Renal pelvis (tissue), 4 donors: ENCODE measurements around the gene PSMD9. TPM values are rescaled to one million over a fixed set of nuclear protein-coding genes. Genes with fewer than 3 reads are reported as not detected.

Experiments used
- DNase-seq: peaks from one replicate; pipeline ENCODE4 v3.0.0-alpha.2; 2013
- polyA plus RNA-seq, 3 donors: library from polyadenylated mRNA; unstranded; fragments of 120-200 nt; gene quantifications; one replicate each; pipeline ENCODE4 v1.2.1, GENCODE V29; 2013; ENCODE audit not compliant: insufficient read length in 3 of 3

The PSMD9 gene
- polyA plus RNA-seq, 3 donors, result 48.3 to 60.2 (median 57.2) TPM

GRCh38 chr12:121946313-121947025, 57.9 kb downstream of the PSMD9 start:
- no peak for DNase-seq

GRCh38 chr12:121947981-121948380, 59.4 kb downstream of the PSMD9 start:
- no peak for DNase-seq

DNA sequence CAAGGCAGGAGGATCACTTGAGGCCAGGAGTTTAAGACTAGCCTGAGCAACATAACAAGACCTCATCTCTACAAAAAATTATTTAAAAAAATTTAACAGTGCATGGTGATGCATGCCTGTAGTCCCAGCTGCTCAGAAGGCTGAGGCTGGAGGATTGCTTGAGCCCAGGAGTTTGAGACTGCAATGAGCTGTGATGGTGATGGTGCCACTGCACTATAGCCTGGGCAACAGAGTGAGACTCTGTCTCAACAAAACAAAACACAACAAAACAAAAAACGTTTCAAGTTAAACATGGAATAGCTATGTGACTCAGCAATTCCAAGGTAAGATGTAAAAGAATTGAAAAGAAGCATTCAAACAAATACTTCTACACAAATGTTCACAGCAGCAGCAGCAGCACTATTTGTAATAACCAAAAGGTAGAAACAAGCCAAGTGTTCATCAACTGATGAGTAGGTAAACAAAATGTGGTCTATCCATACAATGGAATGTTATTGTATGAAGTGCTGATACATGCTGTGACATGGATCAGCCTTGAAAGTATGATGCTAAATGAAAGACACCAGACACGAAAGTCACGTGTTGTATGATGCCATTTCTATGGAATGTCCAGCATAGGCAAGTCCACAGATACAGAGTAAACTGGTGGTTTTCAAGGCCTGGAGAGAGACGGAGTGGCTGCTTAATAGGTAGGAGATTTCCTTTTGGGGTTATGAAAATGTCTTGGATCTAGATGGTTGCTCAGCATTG, 61.2 kb downstream of the PSMD9 start:
- no peak for DNase-seq

- DNase-seq, result no peak
Measured at GRCh38 chr12:121953117-121953692, 64.6 kb downstream of the PSMD9 start.

GRCh38 chr12:121953695-121954094, 65.1 kb downstream of the PSMD9 start:
- no peak for DNase-seq

DNA sequence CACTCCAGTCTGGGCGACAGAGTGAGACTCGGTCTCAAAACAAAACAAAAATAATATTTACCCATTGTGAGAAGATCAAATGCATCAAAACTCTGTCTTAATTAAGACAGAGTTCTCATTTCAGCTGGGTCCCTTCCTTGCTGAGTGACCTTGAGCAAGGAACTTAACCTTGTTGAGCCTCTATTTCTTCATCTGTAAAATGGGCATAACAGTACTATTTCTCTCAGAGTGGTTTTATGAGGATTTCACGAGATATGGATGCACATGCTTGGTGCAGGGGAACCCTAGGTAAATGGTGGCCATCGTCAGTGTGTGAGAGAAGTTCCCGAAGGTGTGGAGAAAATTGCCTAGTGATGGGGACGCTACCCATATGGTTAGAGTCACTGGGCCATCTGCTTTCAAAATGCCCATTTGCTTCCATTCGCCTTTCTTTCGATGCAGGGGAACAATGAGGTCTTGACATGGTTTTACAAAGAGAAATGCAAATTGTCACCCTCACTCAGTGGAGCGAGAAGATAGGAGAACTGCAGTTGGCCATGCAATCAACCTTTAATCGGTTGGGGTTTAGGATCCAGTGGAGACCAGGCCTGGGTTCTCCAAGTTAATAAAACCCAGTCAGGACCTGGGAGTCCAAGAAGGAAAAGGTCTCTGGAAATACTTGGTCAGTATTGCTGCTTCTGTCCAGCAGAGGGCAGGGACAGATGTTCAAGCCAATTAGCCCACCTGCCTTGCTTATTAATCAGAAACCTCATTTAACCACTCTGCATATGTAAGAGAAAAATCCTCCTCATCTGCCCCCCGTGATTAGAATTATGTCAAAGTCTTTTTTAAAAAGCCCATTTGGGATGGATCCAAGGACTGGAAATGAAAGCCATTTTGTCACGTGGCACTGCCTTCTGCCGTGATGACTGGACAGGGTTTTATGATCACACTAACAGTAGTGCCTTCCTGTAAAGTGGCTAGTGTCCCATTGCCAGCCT, 67.0 kb downstream of the PSMD9 start:
- no peak for DNase-seq

- DNase-seq, result no peak
Measured at GRCh38 chr12:121957861-121958515, 69.4 kb downstream of the PSMD9 start.

DNA sequence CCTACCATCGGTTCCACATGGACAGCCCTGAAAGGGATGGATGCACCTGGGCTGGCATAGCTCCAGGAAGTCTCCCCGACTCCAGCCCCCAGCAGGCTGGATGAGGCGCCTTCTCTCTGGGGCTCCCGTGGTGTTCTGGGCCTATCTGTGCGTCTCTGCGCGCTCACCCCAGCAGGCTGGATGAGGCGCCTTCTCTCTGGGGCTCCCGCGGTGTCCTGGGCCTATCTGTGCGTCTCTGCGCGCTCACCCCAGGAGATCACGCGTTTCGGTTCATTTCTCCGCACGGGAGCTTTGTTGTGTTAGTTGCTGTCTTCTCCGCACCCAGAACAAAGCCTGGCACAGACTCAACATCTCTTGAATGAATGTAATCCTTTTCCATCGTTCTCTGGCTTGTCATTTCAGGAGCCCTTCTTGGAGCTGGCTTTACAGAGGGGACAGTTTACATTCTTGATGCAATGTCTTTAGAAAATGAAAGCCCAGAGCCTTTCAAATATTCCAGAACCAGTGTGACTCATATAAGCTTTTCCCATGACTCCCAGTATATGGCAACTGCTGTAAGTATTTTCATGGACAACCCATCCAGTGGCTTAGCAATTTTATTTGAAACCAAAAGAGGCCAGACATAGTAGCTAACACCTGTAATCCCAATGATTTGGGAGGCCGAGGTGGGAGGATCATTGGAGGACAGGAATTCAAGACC, 70.1 kb downstream of the PSMD9 start:
- DNase-seq, result no peak

GRCh38 chr12:121960541-121960940, 72.0 kb downstream of the PSMD9 start:
- DNase-seq, result no peak

- DNase-seq, result no peak
Measured at GRCh38 chr12:121961195-121961879, 72.7 kb downstream of the PSMD9 start.

DNA sequence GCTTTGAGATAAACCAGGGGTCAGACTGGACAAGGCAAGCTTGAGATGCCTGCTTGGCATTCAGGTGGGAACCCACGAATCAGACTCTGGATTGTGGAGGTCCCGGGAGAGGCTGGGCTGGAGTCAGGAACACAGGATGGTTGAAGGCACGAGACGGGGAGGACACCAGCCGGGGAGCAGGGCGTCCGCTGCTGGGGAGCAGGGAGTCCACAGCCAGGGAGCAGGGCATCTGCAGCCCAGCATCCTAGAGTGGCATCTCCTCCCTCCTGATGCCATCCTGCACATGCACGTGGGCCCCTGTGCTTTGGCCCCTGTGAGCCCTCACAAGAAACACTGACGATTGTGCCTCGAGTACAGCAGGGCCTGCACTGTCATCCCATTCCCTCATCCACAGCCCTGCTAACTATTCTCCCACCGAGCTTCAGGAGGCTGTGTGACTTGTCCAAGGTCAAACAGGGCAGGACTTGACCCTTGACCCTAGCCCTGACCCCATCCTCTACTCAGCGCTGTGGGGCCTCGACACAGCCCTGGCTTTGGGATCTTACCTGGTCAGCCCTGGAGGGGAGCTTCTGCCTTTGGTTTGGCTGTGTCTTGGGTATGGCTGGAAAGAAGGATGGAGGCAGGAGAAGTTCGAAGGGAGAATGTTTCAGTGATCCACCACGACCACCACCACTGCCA, 74.9 kb downstream of the PSMD9 start:
- no peak for DNase-seq

GRCh38 chr12:121964813-121965643, 76.4 kb downstream of the PSMD9 start:
- DNase-seq, result no peak

GRCh38 chr12:121966959-121967358, 78.4 kb downstream of the PSMD9 start:
- no peak for DNase-seq

Other genes with a start within 250 kb of the PSMD9 start
- gene MORN3, start 219.1 kb upstream of the PSMD9 start, polyA plus RNA-seq, result 1 to 10 TPM; 1.8 to 2.5 (median 1.9) TPM
- gene TMEM120B, start 176.0 kb upstream of the PSMD9 start, polyA plus RNA-seq, result 10 to 100 TPM; 10.4 to 16.8 (median 15.7) TPM
- gene RHOF, start 95.1 kb upstream of the PSMD9 start, polyA plus RNA-seq, result 10 to 100 TPM; 12.3 to 13.2 (median 12.9) TPM
- gene SETD1B, start 84.8 kb upstream of the PSMD9 start, polyA plus RNA-seq, result 10 to 100 TPM; 16.6 to 20.5 (median 17.9) TPM
- 1 to 10 TPM; 3.2 to 5.0 (median 4.4) TPM for gene HPD, start 29.9 kb upstream of the PSMD9 start, polyA plus RNA-seq
- gene CFAP251, start 29.8 kb downstream of the PSMD9 start, polyA plus RNA-seq, result 10 to 100 TPM in 2 of 3 donors, 1 to 10 TPM in 1; 7.8 to 16.1 (median 15.4) TPM
- gene BCL7A, start 133.1 kb downstream of the PSMD9 start, polyA plus RNA-seq, result 10 to 100 TPM; 39.8 to 45.1 (median 40.7) TPM
- gene MLXIP, start 190.0 kb downstream of the PSMD9 start, polyA plus RNA-seq, result 10 to 100 TPM; 32.7 to 52.6 (median 46.4) TPM